SJSA1 (cell line): ENCODE data around the gene GRK4. TPM values are rescaled to one million over a fixed set of nuclear protein-coding genes. Genes with fewer than 3 reads are reported as not detected.

Experiments
- total RNA-seq: library from RNA; depleted of rRNA; stranded (reverse); fragments of >200 nt; shearing (Covaris generic); gene quantifications from 2 replicates; pipeline ENCODE4 v1.2.3, GENCODE V29; 2014; rRNA removed

Gene GRK4
- total RNA-seq, 1 experiment from 2014 or later, result 1.7 TPM

Other genes starting within 250 kb of the GRK4 start
- 37.2 and 49.7 TPM in 2 replicates for gene TNIP2, start 207.2 kb upstream of the GRK4 start, total RNA-seq
- 5.9 and 7.6 TPM in 2 replicates for gene SH3BP2, start 170.5 kb upstream of the GRK4 start, total RNA-seq
- 98.4 and 138 TPM in 2 replicates for gene ADD1, start 119.7 kb upstream of the GRK4 start, total RNA-seq
- 5.8 and 9.9 TPM in 2 replicates for gene NOP14, start 165 bp upstream of the GRK4 start, total RNA-seq
- not detected in 2 replicates for gene HTT-AS, start 111.0 kb downstream of the GRK4 start, total RNA-seq
- 7.2 and 12.6 TPM in 2 replicates for gene HTT, start 111.1 kb downstream of the GRK4 start, total RNA-seq